ENCODE results near the gene BHLHA15. TPM values are rescaled to one million over a fixed set of nuclear protein-coding genes. Genes with fewer than 3 reads are reported as not detected.

BHLHA15 gene
- total and polyA plus RNA-seq, 2 of the 8 experiments (the other 6 are each of a cell fraction or from before 2014, with no cell fraction given) = 1.1 to 2.7 TPM

DNA sequence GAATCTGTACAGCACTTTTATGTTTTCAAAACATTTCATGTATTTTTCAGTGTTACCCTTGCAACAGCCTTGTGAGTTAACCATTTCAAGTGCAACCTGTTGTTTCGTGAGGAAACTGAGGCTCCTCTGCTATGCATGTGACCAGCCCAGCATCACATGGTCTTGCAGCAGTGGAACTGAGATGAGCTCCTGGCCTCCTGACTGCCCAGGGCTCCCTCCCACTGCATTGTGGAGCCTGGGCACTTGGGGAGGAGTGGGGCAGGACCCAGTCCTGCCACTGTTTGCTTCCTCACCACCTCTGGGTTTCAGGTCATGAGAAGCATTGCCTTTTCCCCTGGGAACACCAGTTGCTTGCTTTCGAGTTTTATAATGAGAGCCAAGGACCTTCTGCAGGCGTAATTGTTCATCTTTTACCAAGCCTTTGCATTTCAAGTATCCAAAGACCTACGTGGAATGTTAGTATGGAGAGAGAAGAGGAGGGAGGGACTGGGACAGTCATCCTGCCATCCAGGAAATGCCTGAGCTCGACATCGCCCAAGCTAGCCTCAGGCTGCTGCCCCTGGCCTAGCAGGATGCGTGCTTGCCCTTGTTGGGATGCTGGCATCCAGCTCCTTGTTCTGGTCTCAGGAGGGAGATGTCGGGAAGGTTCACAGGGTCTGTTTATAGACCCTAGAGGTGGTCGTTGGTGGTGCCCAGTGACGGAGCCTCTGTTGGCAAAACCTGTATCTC, 32.3 kb upstream of the BHLHA15 start:
- FAIRE-seq (no peak), DNase-seq (ENCODE audit: low read depth in 1 of 2, low spot score in 2 of 2) (peak in 1 of 2 experiments; percentile 25)
- Histone ChIP-seq H3K23me2 (ENCODE audit: low read depth, low read length) (no peaks in the 10 kb centered on the region), H3K4me2 (ENCODE audit: insufficient read depth in 1 of 2, low read depth in 2 of 2, low read length in 2 of 2) (no peak overlapping the region), H2BK12ac (ENCODE audit: low read depth, low read length) (no peak overlapping the region; the same call in 1 of the 2 replicates), H3K18ac (ENCODE audit: extremely low read depth, low read length) (no peak overlapping the region), H4K5ac (ENCODE audit: insufficient read length, low read depth, low read length) (no peak overlapping the region), H3K4me3 (ENCODE audit: extremely low read depth in 1 of 4, insufficient read depth in 2 of 4, low read depth in 3 of 4, low read length in 4 of 4) (no peak overlapping the region), H3K79me2 (ENCODE audit: control insufficient read depth in 1 of 2, insufficient read depth in 2 of 2, low read length in 2 of 2) (no peaks in the 10 kb centered on the region), H3K23ac (ENCODE audit: insufficient read length) (no peak overlapping the region), H3K79me1 (ENCODE audit: low read depth, low read length) (peaks cover 4% of the 10 kb centered on the region), H3K36me3 (ENCODE audit: control insufficient read depth in 2 of 4, insufficient read depth in 4 of 4, low read length in 3 of 4) (peaks cover 0 to 11% (median 0%) of the 10 kb centered on the region in 4 experiments; a peak in 4 of 8 replicates), H2BK5ac (ENCODE audit: low read depth, low read length) (no peak overlapping the region; the same call in 1 of the 2 replicates), H3K14ac (ENCODE audit: insufficient read length) (no peak overlapping the region), H2AK5ac (ENCODE audit: low read depth, low read length) (no peak overlapping the region; the same call in 1 of the 2 replicates), H2BK120ac (replicated peaks; ENCODE audit: low read depth, low read length) (no peak overlapping the region), H2BK20ac (ENCODE audit: low read length) (no peak overlapping the region), H2BK15ac (ENCODE audit: low read length) (no peak overlapping the region), H3K9ac (replicated peaks in 1 of 4; ENCODE audit: extremely low read depth in 1 of 4, low read depth in 3 of 4, low read length in 3 of 4) (no peak overlapping the region; a peak in 1 of 7 replicates), H3K56ac (replicated peaks; ENCODE audit: insufficient read length, low read depth, low read length) (no peak overlapping the region), H4K20me1 (replicated peaks in 1 of 2; ENCODE audit: control insufficient read depth in 1 of 2, insufficient read depth in 2 of 2, low read length in 2 of 2) (peaks cover 0 to 7% of the 10 kb centered on the region in 2 experiments), H4K91ac (replicated peaks; ENCODE audit: insufficient read length, low read length) (no peak overlapping the region), H3K4me1 (replicated peaks in 1 of 4; ENCODE audit: control insufficient read depth in 3 of 4, insufficient read depth in 4 of 4, low read length in 3 of 4) (peaks cover 0 to 2% (median 0%) of the 10 kb centered on the region in 4 experiments; a peak in 4 of 7 replicates), H2AFZ (ENCODE audit: low read length) (no peak overlapping the region), H3K27me3 (replicated peaks in 1 of 4; ENCODE audit: control insufficient read depth in 3 of 4, extremely low read depth in 1 of 4, insufficient read depth in 3 of 4, low read length in 3 of 4) (no peaks in the 10 kb centered on the region), H3K27ac (ENCODE audit: low read depth, low read length) (no peak overlapping the region), H3K9me3 (ENCODE audit: insufficient read depth in 2 of 2, low read depth in 1 of 2, low read length in 1 of 2) (no peaks in the 10 kb centered on the region), H4K8ac (ENCODE audit: extremely low read depth, insufficient read depth, low read length) (no peak overlapping the region), H3K4ac (replicated peaks; ENCODE audit: insufficient read length, low read depth, low read length) (no peak overlapping the region)
- ChIA-PET POLR2A (ENCODE audit: partially characterized antibody) (interaction anchor here (0.6 to 1.4 kb wide), 3 partner anchors 13 to 48 kb away, joined by 3 read pairs; no protein-coding TSS in a partner anchor), CTCF (ENCODE audit: partially characterized antibody) (interaction anchor here (0.6 to 8.8 kb wide), 5 partner anchors 12 to 165 kb away, joined by 3 to 75 read pairs (median 4); no protein-coding TSS in a partner anchor)
- 90% methylated on average over 10 of the region's 10 CpGs; no CpG with 5 or more reads in 1 of the 2 experiments for WGBS, 2 experiments (ENCODE audit: extremely low coverage in 1 of 2, insufficient coverage in 1 of 2, insufficient read length in 1 of 2, insufficient replicate concordance in 2 of 2, low coverage in 1 of 2, low lambda C conversion rate in 2 of 2, missing lambda C conversion rate in 1 of 2)
- TF ChIP-seq MAFK (IDR thresholded peaks at IDR 0.05; ENCODE audit: low read depth, low read length) = no peak
- no peak for TF ChIP-seq TBP (IDR thresholded peaks at IDR 0.05; ENCODE audit: low read depth, low read length)
- no peak for TF ChIP-seq RBBP5 (IDR thresholded peaks at IDR 0.05; ENCODE audit: borderline replicate concordance, low read depth, low read length)
- TF ChIP-seq, protein P1, sequence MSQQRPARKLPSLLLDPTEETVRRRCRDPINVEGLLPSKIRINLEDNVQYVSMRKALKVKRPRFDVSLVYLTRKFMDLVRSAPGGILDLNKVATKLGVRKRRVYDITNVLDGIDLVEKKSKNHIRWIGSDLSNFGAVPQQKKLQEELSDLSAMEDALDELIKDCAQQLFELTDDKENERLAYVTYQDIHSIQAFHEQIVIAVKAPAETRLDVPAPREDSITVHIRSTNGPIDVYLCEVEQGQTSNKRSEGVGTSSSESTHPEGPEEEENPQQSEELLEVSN (IDR thresholded peaks at IDR 0.05) = no peak
- no peak for TF ChIP-seq NANOG (IDR thresholded peaks at IDR 0.05; ENCODE audit: insufficient read depth, low read depth, low read length, poor library complexity, severe bottlenecking)
- no peak for TF ChIP-seq CREB1 (IDR thresholded peaks at IDR 0.05)
- no peak for TF ChIP-seq RXRA (IDR thresholded peaks at IDR 0.05; ENCODE audit: insufficient read depth, low read depth, low read length)
- no peak for TF ChIP-seq SP4 (IDR thresholded peaks at IDR 0.05; ENCODE audit: low read length)

All from H1 (cell line).